HEK293 (cell line): Measurements from ENCODE around the gene MTA3.

Source experiments
- BCL11A ChIP-seq: fragments of 450-650 bp; formaldehyde crosslinking; IDR thresholded peaks from 2 replicates; pipeline ENCODE4 v1.5.1; 2016; ENCODE audit warnings: low read depth, missing biosample characterization, missing genetic modification characterization
- ZNF791 ChIP-seq: fragments of 450-650 bp; formaldehyde crosslinking; IDR thresholded peaks from 2 replicates; pipeline ENCODE4 v1.5.1; 2016; ENCODE audit warnings: missing biosample characterization, missing genetic modification characterization
- TF ChIP-seq, protein P1 (sequence below): fragments of 450-650 bp; formaldehyde crosslinking; IDR thresholded peaks from 2 replicates; pipeline ENCODE4 v1.5.1; 2016; ENCODE audit warnings: missing biosample characterization, missing genetic modification characterization

DNA sequence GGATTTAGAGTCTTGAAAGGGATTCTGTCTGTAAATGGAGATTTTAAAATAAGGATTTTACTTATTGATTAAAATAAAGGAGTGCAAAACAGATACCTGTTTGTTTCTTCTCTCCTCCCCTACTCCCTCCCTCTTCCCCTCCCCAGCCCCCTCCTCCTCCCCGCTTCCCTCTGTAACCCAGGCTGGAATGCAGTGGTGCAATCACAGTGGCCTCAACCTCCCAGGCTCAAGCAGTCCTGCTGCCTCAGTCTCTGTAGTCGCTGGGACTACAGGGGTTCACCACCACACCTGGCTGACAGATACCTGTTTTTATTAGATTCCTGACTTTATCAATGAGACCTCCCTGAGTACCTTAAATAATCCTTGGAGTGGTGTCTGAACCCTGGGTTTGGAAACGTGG, 138.4 kb downstream of the MTA3 start:
- TF ChIP-seq, protein P1, sequence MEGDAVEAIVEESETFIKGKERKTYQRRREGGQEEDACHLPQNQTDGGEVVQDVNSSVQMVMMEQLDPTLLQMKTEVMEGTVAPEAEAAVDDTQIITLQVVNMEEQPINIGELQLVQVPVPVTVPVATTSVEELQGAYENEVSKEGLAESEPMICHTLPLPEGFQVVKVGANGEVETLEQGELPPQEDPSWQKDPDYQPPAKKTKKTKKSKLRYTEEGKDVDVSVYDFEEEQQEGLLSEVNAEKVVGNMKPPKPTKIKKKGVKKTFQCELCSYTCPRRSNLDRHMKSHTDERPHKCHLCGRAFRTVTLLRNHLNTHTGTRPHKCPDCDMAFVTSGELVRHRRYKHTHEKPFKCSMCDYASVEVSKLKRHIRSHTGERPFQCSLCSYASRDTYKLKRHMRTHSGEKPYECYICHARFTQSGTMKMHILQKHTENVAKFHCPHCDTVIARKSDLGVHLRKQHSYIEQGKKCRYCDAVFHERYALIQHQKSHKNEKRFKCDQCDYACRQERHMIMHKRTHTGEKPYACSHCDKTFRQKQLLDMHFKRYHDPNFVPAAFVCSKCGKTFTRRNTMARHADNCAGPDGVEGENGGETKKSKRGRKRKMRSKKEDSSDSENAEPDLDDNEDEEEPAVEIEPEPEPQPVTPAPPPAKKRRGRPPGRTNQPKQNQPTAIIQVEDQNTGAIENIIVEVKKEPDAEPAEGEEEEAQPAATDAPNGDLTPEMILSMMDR (tag by site-specific recombination): no peak
- TF ChIP-seq BCL11A: no peak
- TF ChIP-seq ZNF791: no peak
